ENCODE results near the gene ENTPD6.

The ENTPD6 gene

DNA sequence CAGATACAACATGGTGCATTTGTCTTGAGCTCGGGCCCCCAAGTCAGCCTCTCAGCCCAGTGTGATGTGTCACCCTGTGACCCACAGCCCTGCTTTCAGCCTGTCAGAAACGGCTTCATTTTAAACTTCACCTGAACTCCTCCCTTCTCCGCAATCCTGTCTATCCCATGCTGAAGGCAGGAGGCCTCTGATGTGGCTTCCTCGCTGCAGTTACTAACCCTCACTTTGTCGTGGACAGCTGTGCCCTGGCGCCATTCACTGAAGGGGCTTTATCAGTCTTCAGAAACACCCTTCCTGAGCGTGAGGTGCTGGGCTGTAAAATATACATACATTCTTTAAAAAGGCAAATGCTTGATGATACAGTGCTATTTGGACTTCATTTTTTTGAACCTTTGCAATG, 7.9 kb upstream of the ENTPD6 start:
- DNase-seq (ENCODE audit: low spot score): no peak

DNA sequence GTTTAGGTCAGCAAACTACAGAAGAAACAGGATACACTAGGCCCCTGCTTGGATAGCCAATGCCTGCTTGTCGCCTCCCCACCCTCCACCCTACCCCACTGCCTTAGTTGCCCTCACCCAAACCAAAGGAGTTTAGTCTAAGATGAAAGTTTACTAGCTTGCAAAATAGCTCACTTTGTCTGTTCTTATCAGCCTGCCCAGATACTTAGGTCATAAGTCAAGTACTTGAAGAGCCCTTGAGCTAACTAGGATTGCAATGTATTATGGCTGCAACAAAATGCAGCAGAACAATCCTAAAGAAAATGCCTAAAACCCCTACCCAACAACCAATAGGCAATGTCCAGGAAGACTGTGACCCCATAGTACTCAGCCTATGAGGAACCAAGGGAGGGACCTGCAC, 7.3 kb upstream of the ENTPD6 start:
- no peak for DNase-seq (ENCODE audit: low spot score)

DNA sequence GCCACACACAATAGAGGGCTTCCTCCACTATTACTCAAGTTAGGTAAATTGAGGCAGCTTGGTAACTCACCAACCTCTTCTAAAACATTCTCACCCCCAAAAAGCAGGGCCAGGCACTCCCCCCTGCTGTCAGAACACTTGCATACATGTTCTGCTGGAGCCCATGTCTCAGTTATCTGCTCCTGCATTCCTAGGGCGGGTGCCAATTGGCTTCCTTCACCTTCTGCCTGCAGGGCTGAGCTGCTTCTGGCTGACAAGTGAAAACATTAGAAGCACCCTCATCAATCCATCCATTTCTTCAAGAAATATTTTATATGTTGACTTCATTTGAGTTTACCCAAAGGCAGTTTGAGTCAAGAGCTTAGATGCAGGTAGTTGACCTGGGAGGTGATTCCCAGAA, 4.5 kb upstream of the ENTPD6 start:
- no peak for DNase-seq (ENCODE audit: low spot score)

GRCh38 chr20:25191689-25192088, 3.8 kb upstream of the ENTPD6 start:
- no peak for DNase-seq (ENCODE audit: low spot score)

DNA sequence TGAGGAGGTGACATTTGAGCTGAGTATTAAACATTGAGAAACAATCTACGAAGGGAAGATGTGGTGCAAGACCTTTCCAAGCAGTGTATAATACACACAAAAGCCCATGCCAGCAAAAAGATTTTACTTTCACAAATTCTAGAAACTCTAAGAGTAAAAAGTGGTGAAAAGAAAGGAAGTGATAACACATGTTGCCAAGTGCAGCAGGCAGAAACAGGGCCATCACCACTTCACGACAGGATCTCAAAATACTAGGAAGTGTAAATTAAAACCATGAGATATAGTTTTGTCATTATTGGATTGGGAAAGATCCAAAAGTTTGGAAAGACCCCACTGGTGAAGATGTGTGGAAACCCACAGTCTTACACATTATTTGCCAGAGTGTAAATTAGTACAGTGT, 1.7 kb upstream of the ENTPD6 start:
- no peak for DNase-seq (ENCODE audit: low spot score)

DNA sequence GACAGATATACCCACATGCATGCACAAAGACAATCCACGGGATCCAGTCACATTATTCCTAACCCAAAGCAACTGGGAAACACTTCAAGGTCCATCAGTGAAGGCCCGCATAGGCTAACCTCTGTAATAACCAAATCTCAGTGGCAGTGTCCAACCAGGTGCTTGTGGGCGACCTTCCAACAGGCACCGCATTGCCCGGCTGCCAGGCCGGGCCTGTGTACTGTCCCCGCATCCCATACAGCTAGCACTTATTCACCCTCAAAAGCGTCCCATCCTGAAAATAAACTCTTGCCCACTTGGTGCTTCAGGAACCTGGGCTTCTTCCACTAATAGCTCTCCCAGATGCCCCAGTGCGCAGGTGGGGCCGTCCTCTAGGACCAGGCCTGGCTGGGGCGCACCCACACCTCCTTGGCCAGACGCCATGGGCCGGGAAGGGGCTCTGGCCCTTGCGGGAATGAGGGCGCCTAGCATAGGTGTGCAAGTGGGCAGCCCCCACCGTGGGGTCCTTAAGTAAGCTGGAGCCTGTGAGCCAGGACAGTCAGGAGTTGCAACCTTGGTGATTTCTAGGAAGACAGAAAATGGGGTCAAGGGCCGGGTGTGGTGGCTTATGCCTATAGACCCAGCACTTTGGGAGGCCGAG, 1.1 kb upstream of the ENTPD6 start:
- no peak for DNase-seq (ENCODE audit: low spot score)

- peak; percentile 50 for DNase-seq (ENCODE audit: low spot score)
These were observed 662 bp downstream of the ENTPD6 start for GRCh38 chr20:25195962-25196785.

DNA sequence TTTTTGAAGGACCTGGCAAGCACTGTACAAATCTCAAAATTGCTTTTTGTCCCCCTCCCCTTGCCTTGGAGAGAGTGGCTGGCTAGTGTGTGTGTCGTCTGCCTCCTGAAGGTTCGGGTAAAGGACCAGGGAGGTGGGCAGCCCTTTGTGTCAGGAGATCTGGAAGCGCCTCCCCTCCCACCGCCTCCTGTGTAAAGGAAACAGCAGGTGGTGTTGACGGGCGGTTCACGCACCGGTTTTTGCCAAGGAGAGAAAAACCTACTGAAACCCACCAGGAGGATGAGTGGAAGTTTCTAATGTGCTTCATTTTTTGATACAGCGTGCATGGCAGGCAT, 1.2 kb downstream of the ENTPD6 start:
- no peak for DNase-seq (ENCODE audit: low spot score)

DNA sequence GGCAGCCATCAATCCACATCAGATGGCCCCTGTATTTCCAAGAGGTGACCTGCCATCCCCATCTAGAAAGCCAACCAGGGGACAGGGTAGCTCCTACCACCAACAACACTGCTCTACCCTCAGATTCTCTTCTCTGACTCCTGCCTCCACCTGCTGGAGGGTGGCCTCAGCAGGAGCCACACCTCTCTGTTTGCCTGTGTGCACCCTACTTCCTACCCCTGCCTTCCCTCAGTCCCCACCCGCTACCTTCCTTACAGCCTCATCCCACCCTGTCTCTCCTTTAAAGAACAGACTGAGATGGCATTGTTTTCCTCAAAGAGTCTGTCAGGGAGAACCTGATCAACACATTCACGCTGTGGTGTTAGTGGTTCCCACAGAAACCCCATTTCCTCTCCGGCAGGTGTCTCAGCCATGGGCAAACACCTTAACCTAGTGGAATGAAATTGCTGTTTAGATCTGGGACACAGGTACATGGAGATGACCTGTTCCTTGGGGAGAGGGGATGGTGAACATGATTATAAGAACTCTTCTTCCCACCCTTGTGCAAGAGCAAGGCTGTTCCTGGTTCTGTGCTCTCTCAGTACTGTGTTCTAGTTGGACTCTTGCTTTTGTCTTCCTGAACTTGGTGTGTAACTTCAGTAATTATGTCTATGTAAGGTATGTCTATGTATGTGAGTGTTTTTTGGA, 1.8 kb downstream of the ENTPD6 start:
- no peak for DNase-seq (ENCODE audit: low spot score)

GRCh38 chr20:25197870-25198190, 2.3 kb downstream of the ENTPD6 start:
- no peak for DNase-seq (ENCODE audit: low spot score)

DNA sequence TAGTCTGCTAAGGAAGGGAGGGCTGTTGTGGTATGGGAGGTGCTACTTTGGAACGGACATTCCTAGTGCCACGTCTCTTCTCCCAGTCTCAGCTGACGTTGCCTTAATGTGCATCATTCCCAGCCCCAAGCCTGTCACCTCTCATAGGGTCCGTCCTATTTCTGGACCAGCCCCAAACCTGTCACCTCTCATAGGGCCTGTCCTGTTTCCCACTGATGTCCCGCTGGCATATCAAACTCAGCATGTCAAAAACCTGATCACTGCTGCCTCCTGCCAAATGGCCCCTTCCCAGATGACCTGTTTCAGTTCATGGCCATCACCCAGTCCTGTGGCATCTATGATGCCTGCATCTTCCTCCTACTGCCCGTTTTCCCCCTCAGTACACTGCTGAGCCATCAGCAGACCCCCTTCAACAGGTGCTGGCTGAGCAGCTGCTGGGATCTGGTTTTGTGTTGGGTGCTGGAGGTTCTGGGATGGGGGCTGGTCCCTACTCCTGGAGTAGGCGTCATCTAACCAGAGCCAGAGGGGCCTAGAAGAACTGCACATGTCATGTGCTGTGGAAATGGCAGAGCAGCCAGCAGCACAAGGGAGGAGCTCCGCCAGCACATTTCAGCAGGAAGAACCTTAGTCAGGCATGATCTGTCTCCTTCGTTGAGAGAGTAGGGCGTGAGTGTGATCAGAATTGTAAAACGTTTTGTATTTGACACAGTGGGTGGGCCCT, 3.3 kb downstream of the ENTPD6 start:
- peak; percentile 41 for DNase-seq (ENCODE audit: low spot score)

- DNase-seq (ENCODE audit: low spot score): no peak
These were observed 4.2 kb downstream of the ENTPD6 start for GRCh38 chr20:25199473-25200260.

- DNase-seq (ENCODE audit: low spot score): no peak
These were observed 7.6 kb downstream of the ENTPD6 start for GRCh38 chr20:25203089-25203488.

- DNase-seq (ENCODE audit: low spot score): no peak
These were observed 8.4 kb downstream of the ENTPD6 start for GRCh38 chr20:25203871-25204320.

GRCh38 chr20:25204550-25205276, 9.2 kb downstream of the ENTPD6 start:
- DNase-seq (ENCODE audit: low spot score): no peak

DNA sequence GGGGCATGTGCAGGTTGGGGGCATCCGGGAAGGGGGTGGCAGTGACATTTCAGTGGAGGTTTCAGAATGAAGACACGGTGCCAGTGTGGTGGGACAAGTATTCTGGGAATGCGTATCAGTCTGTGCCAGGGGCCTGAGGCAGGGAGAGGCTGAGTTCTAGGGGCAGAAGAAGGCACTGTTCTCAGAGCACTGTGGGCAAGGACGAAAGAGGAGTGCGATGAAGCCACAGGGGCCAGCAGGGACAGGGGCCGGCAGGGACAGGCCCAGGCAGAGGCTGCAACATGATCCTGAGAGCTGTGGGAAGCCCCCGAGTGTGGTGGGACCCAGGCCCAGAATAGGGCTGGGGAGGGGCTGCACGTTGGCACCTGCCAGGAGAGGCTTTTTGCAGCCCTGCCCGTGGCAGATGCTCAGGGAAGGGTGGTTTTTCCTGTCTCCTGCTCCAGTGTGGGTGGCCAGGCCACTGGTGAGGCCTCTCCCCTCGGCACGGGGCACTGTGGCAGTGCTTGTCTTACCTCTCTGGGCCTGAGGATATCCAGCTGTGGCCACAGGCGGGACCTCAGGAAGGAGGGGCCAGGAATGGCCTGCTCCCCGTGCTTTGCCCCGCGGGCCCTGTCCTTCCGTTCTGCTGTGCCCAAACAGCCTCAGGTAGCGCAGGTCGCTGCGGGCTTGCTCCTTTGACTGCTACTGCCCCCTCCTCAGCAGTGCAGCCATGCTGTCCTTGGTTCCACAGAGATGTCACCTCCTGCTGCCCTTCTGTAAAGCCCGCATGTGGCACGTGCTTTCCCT, 10.0 kb downstream of the ENTPD6 start:
- no peak for DNase-seq (ENCODE audit: low spot score)

- DNase-seq (ENCODE audit: low spot score): no peak
These were observed 10.5 kb downstream of the ENTPD6 start for GRCh38 chr20:25206063-25206403.

DNA sequence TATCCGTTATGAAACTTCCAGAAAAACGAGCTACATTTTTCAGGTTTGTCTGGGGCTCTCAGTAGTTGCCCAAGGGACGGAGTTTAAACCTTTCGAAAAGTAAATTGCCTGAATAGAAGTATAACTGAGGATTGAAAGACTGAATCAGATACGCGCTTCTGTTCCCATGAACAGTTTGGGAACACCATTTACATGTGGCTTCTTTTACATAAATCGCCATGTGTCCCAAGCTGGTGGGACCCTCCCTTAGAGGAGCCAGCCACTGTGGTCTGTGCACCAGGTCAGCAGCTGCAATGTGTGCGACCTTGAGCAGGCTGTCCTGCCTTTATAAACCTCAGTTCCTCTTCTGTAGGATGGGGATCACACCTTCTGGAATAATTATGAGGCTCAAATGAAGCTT, 11.0 kb downstream of the ENTPD6 start:
- DNase-seq (ENCODE audit: low spot score): no peak

DNA sequence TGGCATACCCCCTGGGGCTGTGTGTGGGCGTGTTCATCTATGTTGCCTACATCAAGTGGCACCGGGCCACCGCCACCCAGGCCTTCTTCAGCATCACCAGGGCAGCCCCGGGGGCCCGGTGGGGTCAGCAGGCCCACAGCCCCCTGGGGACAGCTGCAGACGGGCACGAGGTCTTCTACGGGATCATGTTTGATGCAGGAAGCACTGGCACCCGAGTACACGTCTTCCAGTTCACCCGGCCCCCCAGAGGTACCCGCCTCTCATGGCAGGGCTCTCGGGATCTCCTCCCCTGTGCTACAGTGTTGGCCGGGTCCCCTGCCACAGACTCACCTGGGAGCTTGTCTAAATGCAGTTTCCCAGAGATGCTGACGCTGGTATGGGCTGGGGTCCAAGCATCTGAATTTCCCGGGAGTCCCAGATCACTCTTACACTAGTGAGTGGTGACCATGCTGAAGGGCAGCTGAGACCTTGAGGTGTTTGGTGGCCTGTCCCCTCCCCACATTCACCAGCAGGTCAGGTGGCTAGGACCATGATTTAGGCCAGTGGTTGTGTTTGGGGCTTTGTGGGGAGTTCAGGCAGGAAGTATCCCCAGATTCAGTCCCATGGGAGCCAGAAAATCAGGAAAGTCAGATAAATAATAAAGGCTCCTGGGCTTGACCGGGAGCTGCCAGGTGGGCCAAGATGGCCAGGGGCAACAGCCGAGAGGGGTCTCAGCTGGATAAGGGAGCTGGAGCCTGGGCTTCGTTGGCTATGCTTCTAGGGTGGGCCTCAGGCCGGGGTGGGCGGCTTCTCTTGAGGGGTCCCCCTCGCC, 11.8 kb downstream of the ENTPD6 start:
- DNase-seq (ENCODE audit: low spot score): no peak
